Muscle of leg (tissue), 11 donors: ENCODE measurements around the gene ZNF790. TPM values are rescaled to one million over a fixed set of nuclear protein-coding genes. Genes with fewer than 3 reads are reported as not detected.

Source experiments
- DNase-seq: peaks from one replicate; pipeline ENCODE4 v3.0.0; 2013
- H3K27ac ChIP-seq: one replicate; pipeline ENCODE4 v1.5.1; 2013; ENCODE audit warnings: mild to moderate bottlenecking, low read length, control low read depth
- H3K27me3 ChIP-seq: one replicate; pipeline ENCODE4 v1.6.1; 2013; ENCODE audit warnings: low read length; ENCODE audit not compliant: control insufficient read depth, insufficient read depth
- H3K36me3 ChIP-seq: one replicate; pipeline ENCODE4 v1.6.1; 2013; ENCODE audit warnings: low read length; ENCODE audit not compliant: control insufficient read depth, insufficient read depth
- H3K4me1 ChIP-seq: one replicate; pipeline ENCODE4 v1.6.1; 2013; ENCODE audit warnings: low read length; ENCODE audit not compliant: control insufficient read depth, insufficient read depth
- H3K4me3 ChIP-seq: one replicate; pipeline ENCODE4 v1.5.1; 2013; ENCODE audit warnings: low read length, control low read depth
- H3K9me3 ChIP-seq: replicated peaks from 2 replicates; pipeline ENCODE4 v1.6.1; 2013; ENCODE audit warnings: low read depth, low read length; ENCODE audit not compliant: control insufficient read depth
- WGBS: methylation state at CpG from one replicate; pipeline ENCODE4 v1.1.5; 2013; ENCODE audit warnings: missing lambda C conversion rate; ENCODE audit not compliant: insufficient coverage; 5-methylcytosine and 5-hydroxymethylcytosine counted together
- polyA plus RNA-seq, 8 donors: library from polyadenylated mRNA; unstranded; fragments of 120-200 nt; gene quantifications; one replicate each; pipeline versions ENCODE4 v1.2.1 to v1.2.3, GENCODE V29; 2013; ENCODE audit warnings: inconsistent platforms in 1 of 8, low replicate concordance in 1 of 8; ENCODE audit not compliant: insufficient read length in 8 of 8, insufficient read depth in 1 of 8
- total RNA-seq: library from RNA; stranded (reverse); fragments of 120-200 nt; gene quantifications from one replicate; pipeline ENCODE4 v1.2.4, GENCODE V29; 2013

The ZNF790 gene
- total and polyA plus RNA-seq, 9 donors: 4.8 to 10.6 (median 6.3) TPM

DNA sequence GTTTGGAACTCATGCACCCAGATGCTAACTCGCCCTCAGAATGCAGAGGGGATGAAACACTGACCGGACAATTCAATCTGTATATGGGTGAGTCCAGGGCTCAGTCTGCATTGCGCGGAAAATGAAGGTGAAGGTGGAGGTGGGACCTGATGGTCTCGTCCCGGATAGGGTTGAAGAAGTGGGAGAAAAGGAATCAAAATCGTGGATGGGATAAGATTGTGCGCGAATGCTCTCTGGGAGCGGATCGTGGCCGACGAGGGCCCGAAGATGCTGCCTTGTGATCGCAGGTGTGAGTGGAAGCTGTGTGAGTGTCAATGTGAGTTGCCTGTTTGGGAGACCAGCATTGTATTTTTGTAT, 65.0 kb downstream of the ZNF790 start:
- no peak for DNase-seq
- Histone ChIP-seq H3K4me3 (peak overlapping the region; percentile 83), H3K27me3 (no peaks in the 10 kb centered on the region), H3K9me3 (peaks cover 18% of the 10 kb centered on the region), H3K4me1 (peaks cover 13% of the 10 kb centered on the region), H3K27ac (peak overlapping the region; percentile 91), H3K36me3 (peaks cover 7% of the 10 kb centered on the region)
- under 1% methylated on average over 15 of the region's 15 CpGs for WGBS

GRCh38 chr19:36772311-36773222, 65.6 kb downstream of the ZNF790 start, which contains the start of gene ZNF850:
Gene ZNF850 (minus strand): TSS chr19:36772807. CDS start chr19:36762606, 10,201 bp downstream.
- H3K4me1 ChIP-seq: peaks cover 13% of the 10 kb centered on the region
- WGBS: under 1% methylated on average over 42 of the region's 57 CpGs
- peak within 1 kb of the TSS; percentile 83 for H3K4me3 ChIP-seq
- peaks cover 21% of the 10 kb centered on the region for H3K9me3 ChIP-seq
- peak; percentile 97 for DNase-seq
- peak within 1 kb of the TSS; percentile 91 for H3K27ac ChIP-seq
- peaks cover 7% of the 10 kb centered on the region for H3K36me3 ChIP-seq
- no peaks in the 10 kb centered on the region for H3K27me3 ChIP-seq

DNA sequence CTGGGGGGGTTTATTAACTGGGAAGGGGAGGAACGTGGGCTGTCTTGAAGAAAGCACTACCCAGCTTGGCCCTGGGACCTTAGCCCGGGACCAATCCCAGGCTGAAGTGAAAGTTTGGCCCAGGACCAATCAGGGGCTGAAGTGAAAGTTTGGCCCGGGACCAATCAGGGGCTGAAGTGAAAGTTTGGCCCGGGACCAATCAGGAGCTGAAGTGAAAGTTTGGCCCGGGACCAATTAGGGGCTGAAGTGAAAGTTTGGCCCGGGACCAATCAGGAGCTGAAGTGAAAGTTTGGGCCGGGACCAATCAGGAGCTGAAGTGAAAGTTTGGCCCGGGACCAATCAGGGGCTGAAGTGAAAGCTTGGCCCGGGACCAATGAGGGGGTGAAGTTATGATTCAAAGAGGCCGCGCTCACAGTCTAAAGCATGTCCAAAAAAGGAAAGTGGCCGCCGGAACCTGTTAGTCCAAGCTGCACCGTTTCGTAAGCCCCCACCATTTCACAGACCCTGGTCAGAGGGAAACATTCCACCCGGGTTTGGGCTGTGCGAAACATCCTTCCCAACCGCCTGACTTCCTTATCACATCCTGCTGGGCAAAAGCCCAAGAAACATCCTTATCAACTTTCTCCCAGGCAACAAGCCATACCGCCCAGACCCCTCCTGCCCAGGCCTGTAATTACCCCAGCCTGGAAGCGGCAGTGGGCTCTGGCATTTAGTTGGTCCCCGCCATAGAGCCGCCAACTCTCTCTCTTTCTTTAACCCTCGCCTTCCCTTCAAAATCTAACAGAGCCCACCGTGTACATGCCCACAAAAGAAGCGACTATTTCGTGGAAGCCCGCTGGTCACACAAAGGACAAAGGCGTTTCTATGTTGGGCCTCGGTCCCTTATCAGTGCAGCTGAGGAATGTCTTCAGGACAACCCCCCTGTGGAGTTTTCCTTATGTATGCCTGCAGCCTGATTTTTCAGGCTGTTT, 66.6 kb downstream of the ZNF790 start:
- Histone ChIP-seq H3K9me3 (peaks cover 26% of the 10 kb centered on the region), H3K27me3 (no peaks in the 10 kb centered on the region), H3K27ac (peak overlapping the region; percentile 91), H3K4me1 (peaks cover 13% of the 10 kb centered on the region), H3K36me3 (peaks cover 7% of the 10 kb centered on the region), H3K4me3 (peak overlapping the region; percentile 83)
- DNase-seq: peak; percentile 78
- WGBS: 2% methylated on average over 22 of the region's 29 CpGs

Other genes starting within 250 kb of the ZNF790 start
- 15.3 TPM for gene ZNF382, start 233.1 kb downstream of the ZNF790 start, total RNA-seq
- 10 to 100 TPM in 2 of 8 donors, 1 to 10 TPM in 6; 5.1 to 11.5 (median 8.0) TPM for gene ZNF382, start 233.1 kb downstream of the ZNF790 start, polyA plus RNA-seq
- 9.6 TPM for gene ZNF461, start 171.6 kb downstream of the ZNF790 start, total RNA-seq
- gene ZNF461, start 171.6 kb downstream of the ZNF790 start, polyA plus RNA-seq: 10 to 100 TPM in 1 of 8 donors, 1 to 10 TPM in 7; 5.5 to 13.5 (median 7.8) TPM
- 8.5 TPM for gene ZNF567, start 150.8 kb downstream of the ZNF790 start, total RNA-seq
- 1 to 10 TPM; 4.9 to 8.9 (median 7.3) TPM for gene ZNF567, start 150.8 kb downstream of the ZNF790 start, polyA plus RNA-seq
- gene ZNF850, start 65.6 kb downstream of the ZNF790 start, total RNA-seq: 3.7 TPM
- gene ZNF850, start 65.6 kb downstream of the ZNF790 start, polyA plus RNA-seq: 1 to 10 TPM in 6 of 8 donors, under 1 TPM in 2; 0.91 to 2.0 (median 1.3) TPM
- gene ZNF345, start 12.5 kb upstream of the ZNF790 start, total RNA-seq: 6.7 TPM
- gene ZNF345, start 12.5 kb upstream of the ZNF790 start, polyA plus RNA-seq: 1 to 10 TPM; 4.3 to 7.8 (median 6.4) TPM
- 7.3 TPM for gene ZNF829, start 77.9 kb upstream of the ZNF790 start, total RNA-seq
- gene ZNF829, start 77.9 kb upstream of the ZNF790 start, polyA plus RNA-seq: 1 to 10 TPM; 2.8 to 5.2 (median 4.2) TPM
- 29.8 TPM for gene ZNF568, start 77.9 kb upstream of the ZNF790 start, total RNA-seq
- 10 to 100 TPM; 21.9 to 37.4 (median 30.8) TPM for gene ZNF568, start 77.9 kb upstream of the ZNF790 start, polyA plus RNA-seq
- gene ZNF420, start 240.0 kb upstream of the ZNF790 start, total RNA-seq: 18.3 TPM
- gene ZNF420, start 240.0 kb upstream of the ZNF790 start, polyA plus RNA-seq: 10 to 100 TPM in 7 of 8 donors, 1 to 10 TPM in 1; 8.9 to 14.0 (median 13.6) TPM